KMS-11 (cell line): Measurements from ENCODE around the gene HSPH1.

ENCODE experiments used
- H2AFZ ChIP-seq: fragments of 200-600 bp; sonication (generic); 2 replicates; pipeline ENCODE4 v1.6.1; 2016; ENCODE audit warnings: antibody characterized with exemption, mixed run types, low read depth
- H3K27ac ChIP-seq: fragments of 200-600 bp; sonication (generic); 2 replicates; pipeline ENCODE4 v1.6.1; 2016; ENCODE audit warnings: mild to moderate bottlenecking, mixed run types
- H3K27me3 ChIP-seq: fragments of 200-600 bp; sonication (generic); 2 replicates; pipeline ENCODE4 v1.6.1; 2017; ENCODE audit warnings: mild to moderate bottlenecking, low read depth, mixed run types, moderate library complexity; ENCODE audit not compliant: insufficient read depth
- H3K36me3 ChIP-seq: fragments of 200-600 bp; sonication (generic); 2 replicates; pipeline ENCODE4 v1.6.1; 2017; ENCODE audit warnings: mild to moderate bottlenecking, mixed run types; ENCODE audit not compliant: insufficient read depth
- H3K4me1 ChIP-seq: fragments of 200-600 bp; sonication (generic); 2 replicates; pipeline ENCODE4 v1.6.1; 2016; ENCODE audit warnings: mild to moderate bottlenecking, low read depth, mixed run types; ENCODE audit not compliant: poor library complexity, severe bottlenecking
- H3K4me2 ChIP-seq: fragments of 200-600 bp; sonication (generic); 2 replicates; pipeline ENCODE4 v1.7.0; 2016; ENCODE audit warnings: mild to moderate bottlenecking, mixed run types
- H3K4me3 ChIP-seq: fragments of 200-600 bp; sonication (generic); IDR thresholded peaks from 2 replicates; pipeline ENCODE4 v1.6.1; 2017; ENCODE audit warnings: low read depth, low read length, mixed read lengths; ENCODE audit not compliant: insufficient read depth
- H3K79me2 ChIP-seq: fragments of 200-600 bp; sonication (generic); 2 replicates; pipeline ENCODE4 v1.6.1; 2016; ENCODE audit warnings: low read depth, mixed run types; ENCODE audit not compliant: insufficient read depth
- H3K9ac ChIP-seq: fragments of 200-600 bp; sonication (generic); 2 replicates; pipeline ENCODE4 v1.6.1; 2016; ENCODE audit warnings: mild to moderate bottlenecking, mixed run types
- H4K20me1 ChIP-seq: fragments of 200-600 bp; sonication (generic); 2 replicates; pipeline ENCODE4 v1.6.1; 2016; ENCODE audit warnings: mild to moderate bottlenecking, mixed run types; ENCODE audit not compliant: insufficient read depth
- TF ChIP-seq, protein P1 (sequence below): fragments of 200-600 bp; sonication (generic); conservative IDR thresholded peaks from 2 replicates; pipeline ENCODE4 v1.6.1; 2017; ENCODE audit warnings: low read depth, mild to moderate bottlenecking, antibody characterized with exemption, low read length, moderate library complexity, mixed read lengths

HSPH1 gene

DNA sequence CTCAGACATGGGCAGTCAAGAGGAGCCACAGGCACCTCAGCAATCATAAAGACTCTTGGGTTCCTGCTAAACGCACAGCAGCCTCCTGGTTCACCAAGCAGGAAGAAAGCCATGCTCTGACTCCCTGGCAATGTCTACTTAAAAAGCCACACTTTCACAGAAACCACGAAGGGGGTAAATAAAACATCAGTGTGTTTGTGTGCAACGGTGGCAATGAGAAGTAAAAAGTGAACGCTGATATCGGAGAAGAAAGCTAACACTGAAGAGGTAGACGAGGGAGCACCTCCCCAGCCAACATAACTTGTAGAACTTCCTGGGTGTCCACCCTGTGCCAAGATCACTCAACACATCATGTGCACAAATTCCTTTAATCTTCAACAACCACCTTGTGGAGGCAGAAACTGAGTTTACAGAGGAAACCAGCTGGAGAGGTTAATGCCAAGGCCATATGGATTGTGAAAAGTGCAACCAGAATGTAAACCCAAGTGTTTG is 30.2 kb downstream of the HSPH1 start:
- Histone ChIP-seq H3K27me3 (no peaks in the 10 kb centered on the region), H4K20me1 (no peaks in the 10 kb centered on the region), H3K27ac (no peak overlapping the region), H2AFZ (no peak overlapping the region), H3K4me2 (no peak overlapping the region), H3K79me2 (no peaks in the 10 kb centered on the region), H3K4me3 (no peak overlapping the region), H3K36me3 (no peaks in the 10 kb centered on the region), H3K4me1 (no peaks in the 10 kb centered on the region), H3K9ac (no peak overlapping the region)
- TF ChIP-seq, protein P1, sequence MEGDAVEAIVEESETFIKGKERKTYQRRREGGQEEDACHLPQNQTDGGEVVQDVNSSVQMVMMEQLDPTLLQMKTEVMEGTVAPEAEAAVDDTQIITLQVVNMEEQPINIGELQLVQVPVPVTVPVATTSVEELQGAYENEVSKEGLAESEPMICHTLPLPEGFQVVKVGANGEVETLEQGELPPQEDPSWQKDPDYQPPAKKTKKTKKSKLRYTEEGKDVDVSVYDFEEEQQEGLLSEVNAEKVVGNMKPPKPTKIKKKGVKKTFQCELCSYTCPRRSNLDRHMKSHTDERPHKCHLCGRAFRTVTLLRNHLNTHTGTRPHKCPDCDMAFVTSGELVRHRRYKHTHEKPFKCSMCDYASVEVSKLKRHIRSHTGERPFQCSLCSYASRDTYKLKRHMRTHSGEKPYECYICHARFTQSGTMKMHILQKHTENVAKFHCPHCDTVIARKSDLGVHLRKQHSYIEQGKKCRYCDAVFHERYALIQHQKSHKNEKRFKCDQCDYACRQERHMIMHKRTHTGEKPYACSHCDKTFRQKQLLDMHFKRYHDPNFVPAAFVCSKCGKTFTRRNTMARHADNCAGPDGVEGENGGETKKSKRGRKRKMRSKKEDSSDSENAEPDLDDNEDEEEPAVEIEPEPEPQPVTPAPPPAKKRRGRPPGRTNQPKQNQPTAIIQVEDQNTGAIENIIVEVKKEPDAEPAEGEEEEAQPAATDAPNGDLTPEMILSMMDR: no peak

DNA sequence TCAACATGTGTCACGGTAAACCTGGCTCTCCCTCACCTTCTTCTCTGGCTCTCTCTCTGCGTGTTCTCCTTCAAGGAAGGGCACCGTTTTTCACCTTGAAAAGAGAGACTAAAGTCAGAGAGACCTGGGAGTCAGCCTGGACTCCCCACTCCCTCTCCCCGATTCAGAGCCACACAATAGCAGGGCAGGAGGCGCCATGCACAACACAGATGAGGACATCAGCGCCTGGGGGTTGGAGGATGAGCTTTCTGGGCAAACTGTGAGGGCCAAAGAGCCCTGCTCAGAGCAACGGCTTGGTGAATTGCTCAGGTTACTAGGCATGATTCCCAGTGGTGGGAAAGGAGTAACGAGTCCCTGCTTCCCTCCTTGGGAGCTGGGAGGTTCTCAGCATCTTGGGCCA is 32.3 kb downstream of the HSPH1 start:
- H2AFZ ChIP-seq: no peak overlapping the region
- no peaks in the 10 kb centered on the region for H4K20me1 ChIP-seq
- no peaks in the 10 kb centered on the region for H3K27me3 ChIP-seq
- H3K79me2 ChIP-seq: no peaks in the 10 kb centered on the region
- H3K27ac ChIP-seq: no peak overlapping the region
- TF ChIP-seq, protein P1: no peak
- no peak overlapping the region for H3K9ac ChIP-seq
- H3K4me3 ChIP-seq: no peak overlapping the region
- H3K4me1 ChIP-seq: no peaks in the 10 kb centered on the region
- H3K4me2 ChIP-seq: no peak overlapping the region
- H3K36me3 ChIP-seq: no peaks in the 10 kb centered on the region

DNA sequence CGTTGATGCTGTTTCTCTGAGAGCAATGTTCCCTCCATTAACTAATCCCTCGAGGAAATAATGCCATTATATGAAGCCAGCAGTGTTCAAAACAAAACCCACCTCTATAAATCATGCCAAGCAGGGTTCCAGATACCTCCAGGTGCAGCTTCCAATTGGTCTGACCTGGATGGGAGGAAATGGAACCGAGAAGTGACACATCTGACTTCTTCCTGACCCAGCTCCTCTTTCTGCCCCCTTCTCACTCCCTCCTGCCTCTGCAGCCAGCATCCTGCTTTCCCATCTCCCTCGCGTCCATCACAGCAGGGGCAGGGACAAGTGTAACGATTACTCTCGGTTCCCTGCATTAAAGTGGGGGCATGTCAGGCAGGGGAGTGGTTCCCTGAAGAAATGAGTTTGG is 37.5 kb downstream of the HSPH1 start:
- Histone ChIP-seq H3K4me1 (peaks cover 6% of the 10 kb centered on the region), H2AFZ (no peak overlapping the region), H3K4me2 (no peak overlapping the region), H4K20me1 (no peaks in the 10 kb centered on the region), H3K9ac (no peak overlapping the region), H3K79me2 (no peaks in the 10 kb centered on the region), H3K36me3 (no peaks in the 10 kb centered on the region), H3K4me3 (no peak overlapping the region), H3K27me3 (no peaks in the 10 kb centered on the region), H3K27ac (no peak overlapping the region)
- TF ChIP-seq, protein P1: no peak

DNA sequence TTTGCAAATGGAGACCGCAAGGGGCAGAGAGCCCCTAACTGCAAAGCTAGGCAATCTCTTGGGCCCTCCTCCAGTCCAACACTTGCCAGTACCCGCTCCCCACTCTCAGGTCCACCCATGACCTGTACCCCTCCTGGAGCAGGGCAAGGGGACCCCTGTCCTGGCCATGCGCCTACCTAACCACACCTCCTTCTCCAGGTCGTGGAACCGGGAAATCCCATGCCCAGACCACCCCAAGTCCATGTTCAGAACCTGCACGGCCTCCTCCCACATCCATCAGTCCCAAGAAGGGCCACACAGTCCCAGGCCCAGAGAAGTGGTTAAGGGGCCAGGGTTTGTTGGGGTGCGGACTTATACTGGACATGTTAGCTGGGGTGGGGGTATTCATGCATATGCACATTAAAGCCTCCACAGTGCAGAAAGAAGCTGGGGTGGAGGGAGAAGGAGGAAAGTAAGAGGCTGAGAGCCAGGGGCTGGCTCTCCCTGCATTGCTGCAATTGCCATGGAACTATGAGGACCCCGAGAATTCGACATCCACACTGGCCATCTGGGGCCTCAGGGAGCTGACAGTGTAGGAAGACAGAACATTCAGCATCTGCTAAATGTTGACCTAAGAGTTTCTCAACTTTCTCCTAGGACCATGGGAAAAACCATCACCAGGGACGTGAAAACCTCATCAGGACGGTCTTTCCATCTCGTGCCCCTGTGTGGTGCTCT is 39.0 kb downstream of the HSPH1 start:
- H4K20me1 ChIP-seq: no peaks in the 10 kb centered on the region
- H3K9ac ChIP-seq: no peak overlapping the region
- TF ChIP-seq, protein P1: no peak
- H3K27ac ChIP-seq: no peak overlapping the region
- no peaks in the 10 kb centered on the region for H3K27me3 ChIP-seq
- H2AFZ ChIP-seq: no peak overlapping the region
- H3K36me3 ChIP-seq: no peaks in the 10 kb centered on the region
- H3K79me2 ChIP-seq: no peaks in the 10 kb centered on the region
- H3K4me2 ChIP-seq: no peak overlapping the region
- H3K4me1 ChIP-seq: peaks cover 6% of the 10 kb centered on the region
- H3K4me3 ChIP-seq: no peak overlapping the region
